HCT116 (cell line): ENCODE results near the gene SNAP91. TPM values are rescaled to one million over a fixed set of nuclear protein-coding genes. Genes with fewer than 3 reads are reported as not detected.
A peak's percentile ranks its signal among the peaks of the same experiment; 100 is the strongest.

Experiments used
- ATAC-seq: fragments of 200-7000 bp; cut with Tn5 transposase; 2 replicates; pipeline ENCODE4 v1.9.1; 2020; ENCODE audit warnings: mild to moderate bottlenecking, moderate library complexity
- BruUV-seq: library from RNA; stranded (reverse); fragments of 400-500 nt; replicated peaks from 2 replicates; lab custom pipeline; 2021; lab: Mats Ljungman, UMichigan
- CTCF ChIA-PET: fragments of 300-600 bp; sonication (Branson Sonifier 250); formaldehyde crosslinking; loops from one replicate; lab custom pipeline; 2021; ENCODE audit warnings: antibody characterized with exemption; lab: Charles Lee
- POLR2A ChIA-PET: fragments of 300-600, 350-600 bp; sonication (Branson Sonifier 250); formaldehyde crosslinking; loops from one replicate; lab custom pipeline; 2021; ENCODE audit warnings: antibody characterized with exemption; lab: Charles Lee
- RAD21 ChIA-PET, 2 experiments: fragments of 300-600 bp; sonication (Branson Sonifier 250); formaldehyde crosslinking; loops; one replicate each; lab custom pipeline; 2023; ENCODE audit warnings: low total read pairs in 2 of 2; ENCODE audit not compliant: uncharacterized antibody in 2 of 2, unreplicated experiment in 2 of 2, low non-redundant PET in 1 of 2; lab: Charles Lee
- DNase-seq: peaks from one replicate; pipeline ENCODE4 v3.0.0-alpha.2; 2010; ENCODE audit warnings: low read depth, low spot score
- H2AFZ ChIP-seq: fragments of 200-600 bp; shearing (Covaris generic), sonication (generic); 2 replicates; pipeline ENCODE4 v1.6.1; 2017; ENCODE audit warnings: low read depth, mixed run types, mixed read lengths, antibody characterized with exemption, low read length; ENCODE audit not compliant: poor library complexity, severe bottlenecking
- H3K27ac ChIP-seq: 2 replicates; pipeline ENCODE4 v1.5.1; 2012; ENCODE audit warnings: low read depth, low read length
- H3K27me3 ChIP-seq: fragments of 200-600 bp; sonication (generic); 2 replicates; pipeline ENCODE4 v1.6.1; 2016; ENCODE audit warnings: mixed run types, low read length, mixed read lengths; ENCODE audit not compliant: insufficient read depth
- H3K36me3 ChIP-seq, 2 experiments: fragments of 200-500 bp in 1 of 2; fragments of 200-600 bp in 1 of 2; sonication (Bioruptor generic) in 1 of 2; sonication (generic) in 1 of 2; 2 replicates each; pipeline versions ENCODE4 v1.5.1 to v1.6.1; 2014 to 2016; ENCODE audit warnings: low read length in 2 of 2, inconsistent platforms in 1 of 2, mixed read lengths in 1 of 2, mixed run types in 1 of 2; ENCODE audit not compliant: insufficient read depth in 2 of 2, control insufficient read depth in 1 of 2
- H3K4me1 ChIP-seq, 2 experiments: fragments of 200-600 bp in 1 of 2; sonication (generic) in 1 of 2; 2 replicates each; pipeline versions ENCODE4 v1.5.1 to v1.6.1; 2012 to 2017; ENCODE audit warnings: low read length in 2 of 2, inconsistent platforms in 1 of 2, mild to moderate bottlenecking in 1 of 2, mixed read lengths in 1 of 2, mixed run types in 1 of 2, moderate library complexity in 1 of 2; ENCODE audit not compliant: insufficient read depth in 2 of 2, control insufficient read depth in 1 of 2
- H3K4me2 ChIP-seq: fragments of 200-600 bp; sonication (generic); 2 replicates; pipeline ENCODE4 v1.6.1; 2017; ENCODE audit warnings: mixed run types, low read length, mixed read lengths
- H3K4me3 ChIP-seq, 2 experiments: fragments of 200-600 bp in 1 of 2; sonication (generic) in 1 of 2; replicated peaks in 1 of 2; 2 replicates each; pipeline ENCODE4 v1.5.1; 2011 to 2016; ENCODE audit warnings: low read length in 2 of 2, control low read depth in 1 of 2, low read depth in 1 of 2, mild to moderate bottlenecking in 1 of 2, mixed read lengths in 1 of 2, mixed run types in 1 of 2
- H3K79me2 ChIP-seq: fragments of 200-600 bp; sonication (generic); 2 replicates; pipeline ENCODE4 v1.6.1; 2017; ENCODE audit warnings: mild to moderate bottlenecking, mixed run types, low read length, moderate library complexity, mixed read lengths; ENCODE audit not compliant: insufficient read depth
- H3K9ac ChIP-seq: fragments of 200-600 bp; sonication (generic); 2 replicates; pipeline ENCODE4 v1.6.1; 2016; ENCODE audit warnings: low read length, mixed read lengths
- H3K9me2 ChIP-seq: fragments of 200-600 bp; sonication (generic), shearing (Covaris generic); 2 replicates; pipeline ENCODE4 v1.6.1; 2017; ENCODE audit warnings: mixed run types, mild to moderate bottlenecking, moderate library complexity; ENCODE audit not compliant: insufficient read depth
- H3K9me3 ChIP-seq, 2 experiments: fragments of 200-500 bp in 1 of 2; fragments of 200-600 bp in 1 of 2; sonication (Bioruptor generic) in 1 of 2; sonication (generic) in 1 of 2; 2 replicates each; pipeline ENCODE4 v1.6.1; 2014 to 2017; ENCODE audit warnings: low read length in 2 of 2, mixed read lengths in 2 of 2, inconsistent platforms in 1 of 2, low read depth in 1 of 2, mild to moderate bottlenecking in 1 of 2, mixed run types in 1 of 2, moderate library complexity in 1 of 2; ENCODE audit not compliant: control insufficient read depth in 1 of 2, insufficient read depth in 1 of 2
- H4K20me1 ChIP-seq: fragments of 200-600 bp; sonication (generic), shearing (Covaris generic); 2 replicates; pipeline ENCODE4 v1.6.1; 2017; ENCODE audit warnings: mixed run types, mild to moderate bottlenecking, moderate library complexity; ENCODE audit not compliant: insufficient read depth
- POLR2A ChIP-seq: IDR thresholded peaks from 2 replicates; pipeline ENCODE4 v1.7.0; 2011; ENCODE audit warnings: borderline replicate concordance; ENCODE audit not compliant: insufficient read depth, insufficient read length; ENCODE audit errors: extremely low read depth
- RAD21 ChIP-seq: IDR thresholded peaks from 2 replicates; pipeline ENCODE4 v1.6.1; 2012; ENCODE audit warnings: low read depth, mild to moderate bottlenecking
- SIN3A ChIP-seq: IDR thresholded peaks from 2 replicates; pipeline ENCODE4 v1.6.1; 2012; ENCODE audit warnings: low read depth
- ZFX ChIP-seq: fragments of 450-650 bp; IDR thresholded peaks from 2 replicates; pipeline ENCODE4 v1.6.1; 2017
- intact Hi-C: fragments of 100-400 bp; cut with micrococcal nuclease; formaldehyde crosslinking; loops from 2 replicates; pipeline ENCODE4 v1.10.0; 2022
- total RNA-seq: library from RNA; stranded (reverse); gene quantifications from one replicate; pipeline ENCODE4 v1.2.1, GENCODE V29; 2021; ENCODE audit not compliant: unreplicated experiment
- TF ChIP-seq, protein P1 (sequence below): IDR thresholded peaks from 2 replicates; pipeline ENCODE4 v1.6.1; 2011; ENCODE audit warnings: mild to moderate bottlenecking, low read length, moderate library complexity; ENCODE audit not compliant: insufficient replicate concordance; ENCODE audit errors: extremely low read depth
- TF ChIP-seq, protein P2 (sequence below), 3 experiments: fragments of 200-600 bp in 1 of 3; sonication (generic) in 1 of 3; IDR thresholded peaks in 2 of 3; conservative IDR thresholded peaks in 1 of 3; 2 replicates each; pipeline ENCODE4 v1.5.1; 2012 to 2017; ENCODE audit warnings: low read depth in 2 of 3, low read length in 2 of 3, antibody characterized with exemption in 1 of 3, borderline replicate concordance in 1 of 3, control low read depth in 1 of 3, mild to moderate bottlenecking in 1 of 3, mixed read lengths in 1 of 3, mixed run types in 1 of 3, moderate library complexity in 1 of 3; ENCODE audit not compliant: insufficient read depth in 1 of 3

SNAP91 gene
- total RNA-seq, 1 experiment from 2014 or later: not detected

DNA sequence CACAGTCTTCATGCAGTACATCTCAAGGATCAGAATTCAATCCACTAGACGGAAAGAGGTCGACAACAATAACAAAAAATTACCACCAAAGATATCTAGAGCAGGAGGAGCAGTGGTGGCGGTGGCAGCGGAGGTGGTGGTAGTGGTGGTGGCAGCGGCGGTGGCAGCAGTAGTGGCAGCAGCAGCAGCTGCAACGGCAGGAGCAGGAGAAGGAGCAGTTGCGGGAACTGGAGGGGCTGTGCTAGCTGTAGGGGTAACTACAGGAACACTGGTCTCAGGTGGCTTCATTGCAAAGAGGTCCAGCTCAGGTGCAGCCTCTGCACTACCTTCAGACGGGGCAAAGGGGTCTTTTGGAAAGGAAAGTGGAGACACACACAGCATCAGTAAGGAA is 115.5 kb downstream of the SNAP91 start:
- Histone ChIP-seq H3K4me1 (no peaks in the 10 kb centered on the region), H3K79me2 (no peaks in the 10 kb centered on the region), H3K9ac (no peak overlapping the region), H2AFZ (no peak overlapping the region), H3K36me3 (no peaks in the 10 kb centered on the region), H3K9me3 (no peaks in the 10 kb centered on the region), H3K4me2 (peak overlapping the region; percentile 30; the same call in 1 of the 2 replicates), H3K27ac (no peak overlapping the region), H3K4me3 (no peak overlapping the region), H3K9me2 (no peaks in the 10 kb centered on the region), H3K27me3 (no peaks in the 10 kb centered on the region), H4K20me1 (no peaks in the 10 kb centered on the region)
- intact Hi-C loops: no loop called here
- DNase-seq (no peak), ATAC-seq (no peak)
- ChIA-PET CTCF (interaction anchor here (1.0 to 1.3 kb wide), 2 partner anchors 8 to 9 kb away, joined by 3 read pairs; no protein-coding TSS in a partner anchor), RAD21 (interaction anchor here in 1 of 2 experiments (0.6 kb wide), 1 partner anchor 1320 kb away, joined by 3 read pairs; no protein-coding TSS in a partner anchor), POLR2A (no interaction called here)
- BruUV-seq: no TSS peak
- TF ChIP-seq ZFX: no peak
- TF ChIP-seq, protein P1, sequence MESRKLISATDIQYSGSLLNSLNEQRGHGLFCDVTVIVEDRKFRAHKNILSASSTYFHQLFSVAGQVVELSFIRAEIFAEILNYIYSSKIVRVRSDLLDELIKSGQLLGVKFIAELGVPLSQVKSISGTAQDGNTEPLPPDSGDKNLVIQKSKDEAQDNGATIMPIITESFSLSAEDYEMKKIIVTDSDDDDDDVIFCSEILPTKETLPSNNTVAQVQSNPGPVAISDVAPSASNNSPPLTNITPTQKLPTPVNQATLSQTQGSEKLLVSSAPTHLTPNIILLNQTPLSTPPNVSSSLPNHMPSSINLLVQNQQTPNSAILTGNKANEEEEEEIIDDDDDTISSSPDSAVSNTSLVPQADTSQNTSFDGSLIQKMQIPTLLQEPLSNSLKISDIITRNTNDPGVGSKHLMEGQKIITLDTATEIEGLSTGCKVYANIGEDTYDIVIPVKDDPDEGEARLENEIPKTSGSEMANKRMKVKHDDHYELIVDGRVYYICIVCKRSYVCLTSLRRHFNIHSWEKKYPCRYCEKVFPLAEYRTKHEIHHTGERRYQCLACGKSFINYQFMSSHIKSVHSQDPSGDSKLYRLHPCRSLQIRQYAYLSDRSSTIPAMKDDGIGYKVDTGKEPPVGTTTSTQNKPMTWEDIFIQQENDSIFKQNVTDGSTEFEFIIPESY: no peak
- TF ChIP-seq SIN3A: no peak

DNA sequence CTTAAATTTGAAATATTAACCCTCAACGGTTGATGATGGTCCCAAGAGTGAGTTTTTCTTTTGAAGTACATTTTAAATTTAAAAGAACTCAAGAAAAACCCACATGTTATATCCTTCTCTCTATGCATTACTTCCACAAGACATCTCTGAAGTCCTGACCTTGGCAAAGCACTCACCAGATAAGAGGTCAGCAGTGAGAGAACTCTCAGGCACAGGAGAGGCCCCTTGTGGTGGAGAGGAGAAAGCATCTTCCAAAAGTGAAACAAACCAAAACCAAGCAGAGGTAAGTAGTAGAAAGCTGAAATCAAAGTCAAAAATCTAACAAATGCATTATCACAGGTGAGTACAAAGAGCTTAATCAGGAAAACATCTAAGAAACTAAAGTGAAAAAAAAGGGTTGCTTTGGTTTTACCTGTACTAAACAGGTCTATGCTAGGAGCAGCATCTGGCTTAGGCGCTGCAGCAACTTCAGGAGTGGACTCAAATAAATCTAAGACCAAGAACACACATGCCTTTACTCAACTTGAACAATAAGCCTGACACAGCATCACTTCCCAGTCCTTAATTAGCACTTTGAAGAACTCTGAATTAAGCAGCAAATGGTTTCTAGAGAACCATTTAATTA is 116.0 kb downstream of the SNAP91 start:
- Histone ChIP-seq H3K4me3 (no peak overlapping the region), H2AFZ (no peak overlapping the region), H3K27me3 (no peaks in the 10 kb centered on the region), H3K9ac (no peak overlapping the region), H3K9me2 (no peaks in the 10 kb centered on the region), H3K79me2 (no peaks in the 10 kb centered on the region), H3K9me3 (no peaks in the 10 kb centered on the region), H3K4me1 (no peaks in the 10 kb centered on the region), H3K27ac (no peak overlapping the region)
- ATAC-seq (peak; percentile 89), DNase-seq (peak; percentile 26)
- TF ChIP-seq ZFX: no peak
- TF ChIP-seq, protein P2, sequence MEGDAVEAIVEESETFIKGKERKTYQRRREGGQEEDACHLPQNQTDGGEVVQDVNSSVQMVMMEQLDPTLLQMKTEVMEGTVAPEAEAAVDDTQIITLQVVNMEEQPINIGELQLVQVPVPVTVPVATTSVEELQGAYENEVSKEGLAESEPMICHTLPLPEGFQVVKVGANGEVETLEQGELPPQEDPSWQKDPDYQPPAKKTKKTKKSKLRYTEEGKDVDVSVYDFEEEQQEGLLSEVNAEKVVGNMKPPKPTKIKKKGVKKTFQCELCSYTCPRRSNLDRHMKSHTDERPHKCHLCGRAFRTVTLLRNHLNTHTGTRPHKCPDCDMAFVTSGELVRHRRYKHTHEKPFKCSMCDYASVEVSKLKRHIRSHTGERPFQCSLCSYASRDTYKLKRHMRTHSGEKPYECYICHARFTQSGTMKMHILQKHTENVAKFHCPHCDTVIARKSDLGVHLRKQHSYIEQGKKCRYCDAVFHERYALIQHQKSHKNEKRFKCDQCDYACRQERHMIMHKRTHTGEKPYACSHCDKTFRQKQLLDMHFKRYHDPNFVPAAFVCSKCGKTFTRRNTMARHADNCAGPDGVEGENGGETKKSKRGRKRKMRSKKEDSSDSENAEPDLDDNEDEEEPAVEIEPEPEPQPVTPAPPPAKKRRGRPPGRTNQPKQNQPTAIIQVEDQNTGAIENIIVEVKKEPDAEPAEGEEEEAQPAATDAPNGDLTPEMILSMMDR (IDR thresholded peaks at IDR 0.05 in 2 of 3, conservative IDR thresholded peaks at IDR 0.05 in 1 of 3; ENCODE audit: borderline replicate concordance in 1 of 3, insufficient read depth in 1 of 3, low read depth in 2 of 3, low read length in 2 of 3): peak; percentile 34 to 85 (median 75); a peak in 5 of 6 replicates
- peak; percentile 50 for TF ChIP-seq RAD21
- TF ChIP-seq, protein P1: no peak
- TF ChIP-seq POLR2A: no peak
- TF ChIP-seq, all 23 proteins: peak for 2
- H4K20me1 ChIP-seq: no peaks in the 10 kb centered on the region
- POLR2A ChIA-PET: no interaction called here
- peak overlapping the region; percentile 30 for H3K4me2 ChIP-seq
- BruUV-seq: no TSS peak
- RAD21 ChIA-PET: interaction anchor here in 1 of 2 experiments (0.6 kb wide), 1 partner anchor 1319 kb away, joined by 3 read pairs; no protein-coding TSS in a partner anchor
- H3K36me3 ChIP-seq: no peaks in the 10 kb centered on the region
- CTCF ChIA-PET: interaction anchor here (1.0 to 1.3 kb wide), 2 partner anchors 8 to 9 kb away, joined by 3 read pairs; no protein-coding TSS in a partner anchor
- intact Hi-C loops: no loop called here
